ENCODE data around the gene HMGN3.

GRCh38 chr6:79263359-79263758 is 28.9 kb upstream of the HMGN3 start:
- TF ChIP-seq CTCF (conservative IDR thresholded peaks at IDR 0.05 in 1 of 2, IDR thresholded peaks at IDR 0.05 in 1 of 2; ENCODE audit: extremely low read depth in 1 of 2, insufficient read depth in 1 of 2, low read depth in 1 of 2, low read length in 2 of 2), result no peak
- TF ChIP-seq EZH2 (IDR thresholded peaks at IDR 0.05; ENCODE audit: borderline replicate concordance, low read length), result no peak
